NCI-H524 treated with DMSO at 0.1 percent for 48 hours (cell line): ENCODE data around the gene POLR1H.
A peak's percentile ranks its signal among the peaks of the same experiment; 100 is the strongest.
"Not testable (repeated sequence)": the region's sequence is repeated elsewhere in the genome, so short reads cannot be mapped to it uniquely, and the experiment has no call there.

Experiments
- DNase-seq: peaks from one replicate; lab custom pipeline; 2025; lab: John Stamatoyannopoulos, UW

POLR1H gene, protein sequence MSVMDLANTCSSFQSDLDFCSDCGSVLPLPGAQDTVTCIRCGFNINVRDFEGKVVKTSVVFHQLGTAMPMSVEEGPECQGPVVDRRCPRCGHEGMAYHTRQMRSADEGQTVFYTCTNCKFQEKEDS

DNA sequence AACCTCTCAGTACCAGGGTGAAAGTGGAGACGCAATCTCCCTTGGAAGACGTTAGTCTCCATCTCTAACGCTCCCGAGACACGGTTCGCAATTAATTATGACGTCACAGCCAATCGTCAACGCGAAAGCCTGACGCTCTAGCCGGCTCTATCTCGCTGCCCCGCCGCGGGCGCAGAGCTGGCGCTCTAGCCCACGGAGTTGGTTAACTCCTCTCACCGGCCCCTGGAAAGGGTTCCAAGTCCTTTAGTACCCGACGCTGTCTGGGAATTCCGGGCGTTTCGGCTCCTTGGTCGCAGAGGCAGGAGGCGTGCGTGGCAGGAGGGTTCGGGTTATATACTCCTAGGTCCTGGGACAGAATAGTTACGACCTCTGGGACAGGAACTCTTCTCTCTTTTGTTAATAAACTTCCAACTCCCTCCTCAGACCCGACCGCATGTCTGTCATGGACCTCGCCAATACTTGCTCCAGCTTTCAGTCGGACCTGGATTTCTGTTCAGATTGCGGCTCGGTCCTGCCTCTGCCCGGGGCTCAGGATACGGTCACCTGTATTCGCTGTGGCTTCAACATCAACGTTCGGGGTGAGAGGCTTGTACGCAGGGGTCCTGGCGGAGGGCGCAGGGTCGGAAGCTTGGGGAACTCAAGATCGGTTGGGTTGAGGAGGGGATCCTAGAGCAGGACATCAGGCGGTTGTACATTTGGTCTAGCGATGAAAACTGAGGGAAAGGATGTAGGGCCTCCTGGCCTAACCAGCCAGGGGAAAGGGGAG lies at the start of gene POLR1H:
TSS of gene POLR1H (plus strand) at position 174 of the 766 bp plus-strand sequence. CDS start at position 434, 260 bp downstream.
- peak; percentile 77 for DNase-seq

DNA sequence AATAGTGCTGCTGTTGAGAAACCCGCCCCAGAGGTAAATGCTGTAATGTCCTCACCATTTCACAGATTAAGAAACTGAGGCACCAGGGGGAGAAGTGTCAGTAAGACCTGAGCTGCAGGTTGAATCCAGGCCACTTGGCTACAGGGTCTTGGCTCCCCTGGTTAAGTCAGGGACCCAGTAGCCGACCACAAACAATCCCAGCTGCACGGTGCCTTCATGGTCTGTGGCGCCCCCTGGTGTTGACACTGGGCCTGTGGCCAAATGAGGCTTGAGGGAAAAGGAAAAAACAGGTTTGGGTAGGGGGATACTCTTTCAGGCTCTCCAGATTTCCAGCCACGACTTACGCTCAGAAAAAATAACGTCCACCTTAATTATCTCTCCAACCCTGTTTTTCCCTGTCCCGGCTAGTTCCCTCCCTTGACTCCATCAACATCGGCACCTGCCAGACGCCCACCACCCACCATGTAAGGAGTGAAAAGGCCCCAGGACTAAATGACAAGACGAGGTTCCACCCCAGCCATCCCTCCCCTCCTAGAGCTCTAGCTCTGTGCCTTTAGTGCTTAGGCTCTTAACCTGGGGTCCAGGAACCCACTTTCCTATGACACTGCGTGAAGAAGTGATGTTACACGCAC lies 47.7 kb upstream of the POLR1H start:
- DNase-seq: no peak

DNA sequence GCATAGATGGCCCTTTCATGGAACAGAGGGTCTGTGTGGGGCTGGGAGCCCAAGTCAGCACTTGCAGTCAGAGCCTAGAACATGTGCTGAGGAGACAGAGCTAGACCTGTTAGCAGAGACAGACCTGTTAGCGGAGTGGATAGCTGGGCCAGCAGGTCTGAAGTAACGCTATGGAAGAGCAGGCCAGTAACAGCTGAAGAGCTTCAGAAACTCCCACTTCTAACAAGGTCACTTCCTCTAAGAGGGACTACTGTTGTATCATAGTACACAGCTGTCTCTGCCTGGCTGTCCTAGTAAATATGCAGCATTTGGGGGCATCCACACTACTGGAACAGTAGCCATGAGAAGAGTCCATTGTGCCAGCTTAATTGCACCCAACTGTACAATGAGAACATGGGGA lies 41.2 kb upstream of the POLR1H start:
- no peak for DNase-seq

DNA sequence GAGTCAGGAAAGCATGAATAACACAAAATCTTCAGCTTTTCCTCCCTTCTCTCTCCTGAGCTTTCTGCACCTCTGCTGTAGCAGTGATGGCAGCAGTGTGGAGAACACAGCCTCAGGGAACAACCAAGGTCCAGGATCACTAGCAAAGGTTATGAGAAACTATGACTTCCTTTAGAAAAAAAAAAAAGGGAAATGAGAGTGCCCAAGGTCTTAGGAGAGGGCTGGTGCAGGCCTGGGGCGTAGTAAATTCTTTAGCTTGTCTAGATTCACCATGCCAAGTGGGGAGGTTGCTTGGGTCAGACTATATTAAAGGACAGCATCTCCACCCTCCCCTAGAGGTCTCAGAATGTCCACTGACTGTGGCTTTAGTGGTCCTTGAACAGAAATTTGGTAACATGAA lies 40.4 kb upstream of the POLR1H start:
- no peak for DNase-seq

DNA sequence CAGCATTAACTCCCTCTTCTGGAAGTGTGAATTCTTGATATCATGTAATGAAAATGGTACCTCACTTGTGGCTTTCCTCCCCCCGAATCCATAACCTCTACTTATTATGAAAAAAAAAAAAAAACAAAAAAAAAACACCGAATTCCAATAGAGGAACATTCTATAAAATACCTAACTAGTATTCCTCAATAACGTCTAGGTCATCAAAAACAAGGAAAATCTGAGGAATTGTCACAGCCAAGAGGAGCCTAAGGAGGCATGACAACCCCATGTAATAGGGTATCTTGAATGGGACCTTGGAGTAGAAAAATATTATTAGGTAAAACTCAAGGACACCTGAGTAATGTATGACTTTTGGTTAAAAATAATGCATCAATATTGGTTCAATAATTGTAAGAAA lies 38.9 kb upstream of the POLR1H start:
- DNase-seq: no peak

DNA sequence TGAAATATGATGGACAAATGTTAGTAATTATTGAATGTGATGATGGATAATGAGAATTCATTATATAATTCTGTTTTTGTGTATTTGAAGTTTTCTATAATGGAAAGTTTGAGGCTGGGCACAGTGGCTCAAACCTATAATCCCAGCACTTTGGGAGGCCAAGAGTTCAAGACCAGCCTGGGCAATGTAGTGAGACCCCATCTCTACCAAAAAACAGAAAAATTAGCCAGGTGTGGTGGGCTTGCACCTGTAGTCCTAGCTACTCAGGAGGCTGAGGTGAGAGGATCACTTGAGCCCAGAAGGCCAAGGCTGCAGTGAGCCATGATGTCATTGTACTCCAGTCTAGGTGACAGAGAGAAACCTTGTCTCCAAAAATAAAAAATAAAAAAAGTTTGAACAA lies 38.4 kb upstream of the POLR1H start:
- DNase-seq: not testable (repeated sequence)

DNA sequence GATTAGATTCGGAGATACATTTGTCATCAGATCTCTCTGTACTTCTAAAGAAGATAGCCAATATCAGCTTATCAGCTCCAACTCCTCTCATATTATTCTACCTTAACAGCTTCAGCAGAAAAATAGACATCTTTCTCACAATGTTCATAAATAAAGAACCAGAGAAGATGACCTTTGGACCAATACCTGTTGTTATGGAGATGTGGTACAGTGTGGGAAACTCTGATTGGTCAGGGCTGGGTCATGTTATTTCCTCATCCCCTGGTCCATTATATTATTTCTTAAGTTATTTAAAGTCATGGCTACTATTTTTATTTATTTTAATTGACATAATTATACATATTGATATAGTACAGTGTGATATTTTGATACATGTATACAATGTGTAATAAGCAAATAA lies 35.9 kb upstream of the POLR1H start:
- DNase-seq: no peak

DNA sequence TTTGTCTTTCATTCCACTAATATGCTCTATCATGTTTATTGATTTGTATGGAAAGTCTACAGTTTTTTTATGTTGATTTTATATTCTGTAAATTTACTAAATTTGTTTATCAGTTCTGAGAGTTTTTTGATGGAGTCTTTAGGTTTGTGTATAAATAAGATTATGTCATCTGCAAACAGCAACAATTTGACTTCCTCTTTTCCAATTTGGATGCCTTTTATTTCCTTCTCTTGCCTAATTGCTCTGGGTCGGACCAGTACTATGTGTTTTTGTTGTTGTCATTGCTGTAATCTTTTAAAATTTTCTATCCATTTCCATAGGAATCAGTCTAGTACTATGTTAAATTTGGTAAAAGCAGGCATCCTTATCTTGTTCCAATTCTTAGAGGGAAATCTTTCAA lies 31.5 kb upstream of the POLR1H start:
- no peak for DNase-seq

DNA sequence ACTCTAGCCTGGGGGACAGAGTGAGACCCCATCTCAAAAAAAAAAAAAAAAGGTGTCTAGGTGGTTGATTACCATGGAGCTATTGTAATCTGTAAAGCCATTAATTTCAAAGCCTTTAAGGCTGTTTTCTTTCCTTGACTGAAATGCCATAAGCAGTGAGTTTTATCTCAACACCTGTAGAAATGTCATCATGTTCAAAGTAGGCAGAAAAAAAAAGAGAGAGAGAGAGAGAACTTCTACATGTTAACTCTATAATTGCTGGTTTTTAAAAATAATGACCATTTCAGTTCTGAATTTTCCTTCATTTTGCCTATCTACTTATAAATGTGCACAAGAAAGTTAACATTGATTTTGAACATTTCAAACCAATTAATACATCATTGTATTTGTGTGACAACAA lies 29.7 kb upstream of the POLR1H start:
- no peak for DNase-seq

DNA sequence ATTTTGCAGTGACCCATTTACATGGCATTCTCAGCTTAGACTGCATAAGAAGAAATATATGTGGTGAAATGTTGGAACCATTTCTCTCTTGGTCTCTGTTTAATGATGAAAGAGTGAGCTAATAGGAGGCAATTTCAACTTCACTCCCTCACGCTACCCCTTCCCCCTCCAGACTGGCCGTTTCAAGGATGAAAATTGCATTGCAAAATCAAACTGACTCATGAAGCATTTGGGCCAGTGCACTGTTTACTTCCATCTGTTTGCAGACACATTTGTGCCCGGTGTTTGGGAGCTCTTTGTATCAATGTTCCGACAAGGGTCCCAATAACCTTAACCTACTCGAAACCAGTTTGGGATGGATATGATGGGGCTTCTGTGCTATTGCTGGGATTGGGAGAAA lies 27.6 kb upstream of the POLR1H start:
- not testable (repeated sequence) for DNase-seq

DNA sequence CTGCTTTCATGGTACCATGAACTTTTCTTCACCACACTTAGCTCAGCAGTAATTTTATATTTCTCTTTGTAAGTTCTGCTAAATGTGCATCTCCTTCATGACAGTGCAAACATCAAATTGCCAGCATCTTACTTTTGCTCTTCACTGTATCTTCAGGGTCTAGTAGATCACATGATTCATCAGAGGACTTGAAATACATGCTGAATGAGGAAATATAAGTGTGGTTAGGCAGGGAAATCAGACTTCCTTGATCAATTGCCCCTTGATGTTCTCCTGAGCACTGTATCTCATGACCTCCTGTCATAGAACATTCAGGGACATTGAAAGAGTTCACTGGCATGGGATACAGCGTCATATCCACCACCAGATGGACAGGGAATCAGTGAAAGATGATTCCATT lies 25.3 kb upstream of the POLR1H start:
- no peak for DNase-seq

DNA sequence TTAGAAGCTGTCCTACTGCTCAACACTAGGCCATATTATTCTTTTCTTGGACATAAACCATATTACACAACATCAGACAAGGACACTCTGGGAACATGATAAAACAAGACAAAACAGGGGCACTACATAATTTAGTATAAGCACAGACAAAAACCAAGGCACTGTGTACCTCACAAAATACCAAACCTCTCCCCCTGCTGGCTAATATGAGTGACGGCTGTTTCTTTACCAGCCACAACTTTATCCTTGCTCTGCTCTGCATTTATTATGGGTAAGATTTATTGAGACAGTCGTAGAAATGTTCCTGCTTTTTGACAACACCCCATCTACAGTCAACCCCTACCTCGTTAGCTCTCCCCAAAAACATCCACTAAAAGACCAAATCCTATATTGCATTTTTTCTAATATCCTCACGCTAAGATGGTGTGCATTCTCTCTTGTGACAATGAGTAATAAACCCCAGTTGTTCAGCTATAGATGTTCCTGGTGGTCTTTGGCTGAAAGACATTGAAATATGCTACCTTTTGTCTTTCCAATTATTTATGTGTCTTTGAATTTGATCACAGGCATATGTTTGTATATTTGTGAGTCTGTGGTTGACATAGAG lies 23.8 kb upstream of the POLR1H start:
- no peak for DNase-seq

DNA sequence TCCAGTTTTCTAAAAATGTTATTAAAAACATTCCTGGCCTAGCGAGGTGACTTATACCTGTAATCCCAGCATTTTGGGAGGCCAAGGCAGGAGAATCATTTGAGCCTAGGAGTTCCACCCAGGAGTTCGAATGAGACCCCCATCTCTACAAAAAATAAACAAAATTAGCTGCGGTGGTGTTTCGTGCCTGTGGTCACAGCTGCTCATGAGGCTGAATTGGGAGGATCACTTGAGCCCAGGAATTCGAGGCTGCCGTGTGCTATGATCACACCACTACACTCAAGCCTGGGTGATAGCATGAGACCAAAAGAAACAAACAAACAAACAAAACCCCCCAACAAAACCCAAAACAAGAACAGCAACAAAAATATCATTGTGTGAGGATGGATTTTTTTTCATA lies 19.8 kb upstream of the POLR1H start:
- DNase-seq: no peak

DNA sequence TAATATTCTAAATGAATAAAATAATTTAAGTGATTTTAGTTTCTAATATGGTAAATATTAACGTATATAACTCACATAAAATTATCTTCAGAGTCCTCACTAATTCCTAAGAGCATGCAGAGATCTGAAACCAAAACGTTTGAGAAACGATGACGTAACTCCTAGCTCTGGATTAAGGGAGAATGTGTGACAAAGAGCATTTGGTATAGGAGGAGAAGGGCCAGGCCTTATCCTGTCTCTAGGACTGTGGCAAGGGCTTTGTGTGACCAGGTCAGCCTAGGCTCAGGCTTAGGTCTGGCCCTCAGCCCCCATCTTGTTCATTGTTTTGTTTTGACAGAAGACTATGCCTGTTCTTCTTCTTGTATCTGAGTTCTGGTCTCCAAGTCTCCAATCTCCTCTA lies 19.2 kb upstream of the POLR1H start:
- no peak for DNase-seq

DNA sequence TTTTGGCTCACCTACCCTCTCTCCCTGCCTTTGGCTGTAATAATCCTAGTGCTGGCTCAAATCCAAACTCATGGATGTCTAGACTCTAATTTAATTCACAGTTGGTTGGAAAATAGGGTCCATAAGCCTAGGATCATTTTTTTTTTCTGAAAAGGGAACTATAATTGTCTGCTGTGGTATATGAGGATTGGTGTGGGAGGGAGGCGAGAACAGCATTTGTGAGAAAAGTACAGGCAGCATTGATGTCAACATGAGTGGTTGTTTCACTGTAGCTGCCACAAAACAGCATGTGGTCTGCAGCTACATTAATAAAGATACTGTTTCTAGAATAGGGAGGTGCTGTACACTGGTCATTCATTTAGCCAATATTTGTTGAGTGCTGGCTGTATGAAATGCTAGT lies 18.6 kb upstream of the POLR1H start:
- DNase-seq: no peak

DNA sequence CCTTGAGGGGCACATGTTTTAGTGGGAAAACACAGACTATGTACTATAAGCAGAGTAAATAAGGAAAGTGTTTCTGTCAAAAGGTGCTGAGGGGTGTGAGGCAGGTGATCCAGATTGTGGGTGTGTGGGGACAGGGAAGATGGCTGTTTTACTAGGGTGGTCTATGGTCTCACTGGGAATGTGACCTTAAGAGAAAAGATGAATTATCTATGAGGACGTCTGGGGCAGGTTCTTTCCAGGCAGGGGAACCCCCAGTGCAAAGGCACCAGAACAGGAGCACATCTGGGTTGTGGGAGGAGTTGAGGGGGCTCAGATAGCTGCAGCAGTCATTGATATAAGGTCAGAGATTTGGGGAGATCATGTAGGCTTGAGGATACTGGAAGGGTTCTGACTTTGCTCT lies 18.2 kb upstream of the POLR1H start:
- no peak for DNase-seq

DNA sequence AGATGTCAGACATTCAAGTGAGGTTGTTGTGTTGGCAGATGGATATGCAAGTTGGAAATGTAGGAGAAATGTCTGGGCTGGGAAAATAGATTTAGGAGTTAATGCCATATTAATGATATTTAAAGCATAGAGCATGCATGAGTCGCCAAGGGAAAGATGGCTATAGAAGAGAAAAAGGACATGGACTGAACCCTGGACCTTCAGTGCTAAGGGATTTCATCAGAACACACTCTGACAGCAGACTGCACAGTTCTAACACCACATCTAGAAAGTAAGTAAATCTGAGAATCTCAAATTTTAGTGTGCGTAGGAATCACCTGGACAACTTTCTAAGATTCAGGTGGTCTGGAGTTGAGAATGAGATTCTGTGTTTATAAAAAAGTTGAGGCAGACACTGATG lies 17.3 kb upstream of the POLR1H start:
- no peak for DNase-seq

DNA sequence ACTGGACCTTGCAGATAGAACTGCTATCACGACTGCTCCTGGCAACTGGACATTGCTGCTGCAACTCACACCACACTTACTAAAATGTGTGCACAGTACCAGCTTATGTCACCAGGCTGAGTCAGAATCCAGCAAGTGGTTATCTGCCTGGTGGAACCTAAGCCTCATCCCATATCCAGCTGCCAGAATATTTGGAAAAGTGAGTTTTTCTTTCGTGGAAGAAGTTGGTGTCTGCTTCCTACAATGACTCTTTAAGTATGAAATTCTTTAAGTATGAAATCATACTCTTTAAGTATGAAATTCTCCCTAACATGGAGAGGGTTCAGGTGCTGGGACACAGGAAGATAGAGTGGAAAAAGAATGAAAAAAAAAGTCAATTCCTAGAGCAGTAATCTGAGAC lies 16.4 kb upstream of the POLR1H start:
- DNase-seq: no peak

DNA sequence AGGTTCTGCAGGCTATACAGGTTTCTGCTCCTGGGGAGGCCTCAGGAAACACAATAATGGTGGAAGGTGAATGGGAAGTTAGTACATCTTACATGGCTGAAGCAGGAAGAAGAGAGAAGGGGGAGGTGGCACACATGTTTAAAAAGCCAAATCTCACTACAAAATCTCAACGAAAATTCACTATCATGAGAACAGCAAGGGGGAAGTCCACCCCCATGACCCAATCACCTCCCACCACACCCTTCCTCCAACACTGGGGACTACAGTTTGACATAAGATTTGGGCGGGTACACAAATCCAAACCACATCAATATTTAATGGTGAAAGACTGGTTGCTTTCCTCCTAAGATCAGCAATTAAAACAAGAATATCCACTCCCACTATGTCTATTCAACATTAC lies 13.8 kb upstream of the POLR1H start:
- DNase-seq: no peak

DNA sequence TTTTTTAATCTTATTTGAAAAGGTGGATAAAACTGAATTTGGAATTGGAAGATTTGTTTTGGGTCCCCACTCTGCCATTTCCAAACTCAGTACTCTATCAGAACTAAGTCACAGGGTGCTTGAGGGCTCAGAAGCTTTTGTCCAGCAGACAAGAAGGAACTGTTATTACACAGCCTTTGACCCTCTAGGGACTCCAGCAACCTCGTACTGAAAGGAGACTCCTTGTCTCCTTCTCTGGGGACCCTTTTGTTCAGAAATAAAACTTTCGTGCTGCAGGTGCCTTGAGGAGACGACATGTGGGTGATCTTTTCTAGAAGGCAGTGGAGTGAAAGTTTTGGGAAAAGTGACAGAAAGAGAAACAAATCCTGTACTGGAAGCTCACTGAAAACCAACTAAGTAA lies 7.4 kb upstream of the POLR1H start:
- DNase-seq: no peak

DNA sequence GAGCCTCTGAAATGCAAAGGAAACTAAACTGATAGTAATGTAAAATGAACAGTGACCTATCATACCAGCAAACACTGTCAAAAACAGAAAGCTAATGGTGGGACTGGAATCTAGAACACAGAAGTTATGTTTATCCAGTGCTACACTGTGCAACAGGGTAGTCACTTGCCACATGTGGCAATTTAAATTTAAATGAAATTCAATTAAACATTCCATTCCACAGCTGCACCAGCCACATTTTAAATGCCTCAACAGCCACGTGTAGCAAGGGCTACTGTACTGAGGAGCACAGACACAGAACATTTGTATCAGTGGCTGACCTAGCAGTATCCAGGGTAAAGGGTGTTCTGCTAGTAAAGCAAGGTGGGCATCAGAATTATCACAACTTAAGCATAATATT lies 5.6 kb upstream of the POLR1H start:
- no peak for DNase-seq

DNA sequence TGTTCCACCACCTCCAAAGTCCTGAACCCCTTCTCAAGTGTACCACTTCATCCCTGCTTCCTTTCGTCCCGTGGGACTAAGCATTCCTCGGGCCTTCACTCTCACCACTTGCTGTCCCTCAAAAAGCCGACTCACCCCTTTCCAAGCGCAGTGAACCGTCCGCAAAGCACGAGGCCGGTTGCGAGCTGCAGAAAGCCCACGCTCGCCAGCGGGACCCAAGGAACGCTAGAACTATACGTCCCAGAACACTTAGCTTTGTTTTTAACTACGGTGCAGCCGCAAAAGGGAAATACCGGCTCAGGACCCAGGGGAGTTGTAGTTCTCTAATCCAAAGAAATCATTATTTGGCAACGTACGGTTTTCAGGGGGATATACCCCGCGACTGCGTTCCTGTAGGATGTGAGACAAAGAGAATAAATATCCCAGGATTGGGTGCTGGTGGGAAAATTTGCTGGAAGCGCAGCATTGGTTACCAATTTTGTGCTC lies 416 bp upstream of the POLR1H start:
- DNase-seq: no peak

DNA sequence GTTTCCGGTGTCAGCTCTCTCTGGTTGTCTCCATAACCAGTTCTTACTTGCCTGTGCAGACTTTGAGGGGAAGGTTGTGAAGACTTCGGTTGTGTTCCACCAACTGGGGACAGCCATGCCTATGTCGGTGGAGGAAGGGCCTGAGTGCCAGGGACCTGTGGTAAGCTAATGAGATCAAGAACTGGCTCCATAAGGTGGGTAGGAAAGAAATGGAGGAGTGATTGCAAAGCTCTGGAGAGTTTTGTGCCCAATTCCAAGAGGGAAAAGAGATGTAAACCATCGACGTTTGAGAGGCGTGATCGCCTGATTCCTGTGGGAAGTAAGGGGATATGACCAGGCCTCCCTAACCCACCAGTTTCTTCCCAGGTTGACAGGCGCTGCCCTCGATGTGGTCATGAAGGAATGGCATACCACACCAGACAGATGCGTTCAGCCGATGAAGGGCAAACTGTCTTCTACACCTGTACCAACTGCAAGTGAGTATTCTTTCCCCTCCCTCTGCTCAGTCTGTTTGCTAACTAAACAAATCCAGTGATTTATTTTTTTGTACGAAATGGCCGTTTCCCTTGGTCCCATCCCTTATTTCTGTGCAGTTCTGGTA lies 893 bp downstream of the POLR1H start:
- DNase-seq: no peak
